ENCODE results near the gene GRHL1.

- no peak for TF ChIP-seq EZH2phosphoT487 (IDR thresholded peaks at IDR 0.05; ENCODE audit: insufficient read depth, low read depth)
- TF ChIP-seq EZH2 (IDR thresholded peaks at IDR 0.05; ENCODE audit: insufficient read depth, poor library complexity, severe bottlenecking), result no peak
Observed at GRCh38 chr2:10009271-10009810, 57.8 kb downstream of the GRHL1 start.

All from GM23248 (cell line).